Stomach (tissue), 9 donors: ENCODE results near the gene TAP1. TPM values are rescaled to one million over a fixed set of nuclear protein-coding genes. Genes with fewer than 3 reads are reported as not detected.

Source experiments
- DNase-seq, 2 donors: peaks; one replicate each; pipeline versions ENCODE4 v3.0.0 to v3.0.0-alpha.2; 2013 to 2019
- H3K27ac ChIP-seq, 5 donors: fragments of 200-600 bp in 4 of 5; sonication (generic) in 4 of 5; one replicate each; pipeline ENCODE4 v1.5.1; 2013 to 2019; ENCODE audit warnings: mild to moderate bottlenecking in 1 of 5, moderate library complexity in 1 of 5
- H3K27me3 ChIP-seq, 3 donors: fragments of 200-600 bp; sonication (generic); one replicate each; pipeline ENCODE4 v1.5.1; 2017 to 2019; ENCODE audit warnings: mixed run types in 1 of 3
- H3K36me3 ChIP-seq, 4 donors: fragments of 200-600 bp; sonication (generic); 1 replicate in 3 of 4; 2 replicates in 1 of 4; pipeline ENCODE4 v1.5.1; 2016 to 2019
- H3K4me1 ChIP-seq, 4 donors: fragments of 200-600 bp; sonication (generic); one replicate each; pipeline ENCODE4 v1.5.1; 2016 to 2019
- H3K4me3 ChIP-seq, 4 donors: fragments of 200-600 bp; sonication (generic) in 3 of 4; one replicate each; pipeline ENCODE4 v1.5.1; 2016 to 2019; ENCODE audit warnings: mild to moderate bottlenecking in 1 of 4
- H3K9me3 ChIP-seq, 4 donors: fragments of 200-600 bp; sonication (generic); one replicate each; pipeline ENCODE4 v1.5.1; 2016 to 2019
- EP300 ChIP-seq: sonication (generic); formaldehyde crosslinking; IDR thresholded peaks from one replicate; pipeline ENCODE4 v1.6.1; 2017; ENCODE audit warnings: antibody characterized with exemption
- POLR2A ChIP-seq, 4 donors: fragments of 450-650 bp; IDR thresholded peaks; one replicate each; pipeline ENCODE4 v1.6.1; 2016; ENCODE audit warnings: antibody characterized with exemption in 4 of 4, control low read depth in 2 of 4, mild to moderate bottlenecking in 1 of 4, moderate library complexity in 1 of 4
- POLR2AphosphoS5 ChIP-seq, 3 donors: sonication (generic); formaldehyde crosslinking; IDR thresholded peaks; one replicate each; pipeline ENCODE4 v1.6.1; 2016; ENCODE audit warnings: antibody characterized with exemption in 3 of 3
- WGBS, 5 donors: extraction: QIAGEN DNeasy Blood & Tissue Kit in 3 of 5; methylation state at CpG; one replicate each; pipeline versions ENCODE4 v1.1.5 to v1.1.7; 2013 to 2018; 5-methylcytosine and 5-hydroxymethylcytosine counted together
- intact Hi-C: fragments of 100-400 bp; cut with DNase I; formaldehyde crosslinking; loops from one replicate; pipeline ENCODE4 v1.15.1; 2023; ENCODE audit warnings: low total_unique reads
- polyA plus RNA-seq, 3 donors: library from polyadenylated mRNA; stranded (reverse); fragments of 200-250 nt; gene quantifications; one replicate each; pipeline ENCODE4 v1.2.3, GENCODE V29; 2013
- total RNA-seq, 5 donors: library from RNA; depleted of rRNA; stranded (reverse); fragments of >200 nt; gene quantifications; one replicate each; pipeline versions ENCODE4 v1.1.0 to v1.2.3, GENCODE V29; 2014 to 2016
- TF ChIP-seq, protein P1 (sequence below), 7 experiments: fragments of 450-650 bp in 4 of 7; fragments of 200-600 bp in 3 of 7; sonication (generic) in 3 of 7; IDR thresholded peaks; one replicate each; pipeline ENCODE4 v1.5.1; 2016 to 2019; ENCODE audit warnings: antibody characterized with exemption in 7 of 7, control low read depth in 2 of 7, mild to moderate bottlenecking in 1 of 7
- donor health status: healthy with polysubstance abuse.
- donor health status: Bipolar disorder and iron deficiency.
- donor health status: healthy.

The TAP1 gene
- total and polyA plus RNA-seq, 8 donors, result 10.8 to 117 (median 25.3) TPM

DNA sequence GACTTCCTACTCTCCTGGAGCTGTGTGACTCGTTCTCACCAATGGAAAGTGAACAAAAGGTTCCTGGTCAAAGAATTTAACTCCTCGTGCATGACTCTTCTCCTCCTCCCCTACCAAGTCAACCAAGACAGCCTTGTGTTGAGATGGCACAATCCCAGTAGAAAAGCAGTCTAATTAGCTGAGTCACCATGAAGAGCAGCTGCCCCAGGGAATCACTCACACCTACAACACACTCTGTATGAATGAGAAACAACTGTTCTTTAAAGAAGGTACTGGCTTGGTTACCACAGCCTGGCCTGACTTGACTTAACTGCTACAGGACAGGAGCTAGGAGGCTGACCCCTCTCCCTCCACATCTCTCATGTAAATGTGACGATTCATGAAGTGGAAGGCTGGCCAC, 33.8 kb downstream of the TAP1 start:
- H3K4me3 ChIP-seq, result no peak overlapping the region
- H3K36me3 ChIP-seq, result no peaks in the 10 kb centered on the region
- no peak overlapping the region for H3K27ac ChIP-seq
- DNase-seq, result no peak
- no peaks in the 10 kb centered on the region for H3K9me3 ChIP-seq
- TF ChIP-seq EP300 (no peak), POLR2A (IDR thresholded peaks at IDR 0.05) (no peak), POLR2AphosphoS5 (IDR thresholded peaks at IDR 0.05) (no peak)
- WGBS, 5 donors, result 51 to 66% (median 59%) methylated on average over 3 of the region's 3 CpGs
- H3K27me3 ChIP-seq, result no peaks in the 10 kb centered on the region
- H3K4me1 ChIP-seq, result no peaks in the 10 kb centered on the region
- intact Hi-C loops, result no loop called here

DNA sequence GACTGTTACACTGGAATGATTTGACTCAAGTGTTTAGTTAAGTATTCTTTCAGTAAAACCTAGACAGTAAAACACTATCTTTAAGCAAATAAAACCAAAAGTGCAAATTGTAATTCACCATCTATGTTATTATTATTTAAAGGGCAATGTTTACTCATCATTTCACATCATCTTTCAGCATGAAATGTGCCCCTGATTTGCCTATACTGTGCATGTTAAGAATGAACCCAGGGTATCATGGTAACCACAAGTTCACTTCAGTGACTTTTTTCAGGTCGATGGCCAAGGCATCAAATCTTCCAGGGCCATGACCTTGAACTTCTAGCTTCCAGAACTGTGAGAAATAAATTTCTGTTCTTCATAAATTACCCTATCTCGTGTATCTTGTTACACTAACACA, 34.6 kb downstream of the TAP1 start:
- TF ChIP-seq POLR2AphosphoS5 (IDR thresholded peaks at IDR 0.05), result no peak
- no peak for TF ChIP-seq POLR2A (IDR thresholded peaks at IDR 0.05)
- TF ChIP-seq, protein P1, sequence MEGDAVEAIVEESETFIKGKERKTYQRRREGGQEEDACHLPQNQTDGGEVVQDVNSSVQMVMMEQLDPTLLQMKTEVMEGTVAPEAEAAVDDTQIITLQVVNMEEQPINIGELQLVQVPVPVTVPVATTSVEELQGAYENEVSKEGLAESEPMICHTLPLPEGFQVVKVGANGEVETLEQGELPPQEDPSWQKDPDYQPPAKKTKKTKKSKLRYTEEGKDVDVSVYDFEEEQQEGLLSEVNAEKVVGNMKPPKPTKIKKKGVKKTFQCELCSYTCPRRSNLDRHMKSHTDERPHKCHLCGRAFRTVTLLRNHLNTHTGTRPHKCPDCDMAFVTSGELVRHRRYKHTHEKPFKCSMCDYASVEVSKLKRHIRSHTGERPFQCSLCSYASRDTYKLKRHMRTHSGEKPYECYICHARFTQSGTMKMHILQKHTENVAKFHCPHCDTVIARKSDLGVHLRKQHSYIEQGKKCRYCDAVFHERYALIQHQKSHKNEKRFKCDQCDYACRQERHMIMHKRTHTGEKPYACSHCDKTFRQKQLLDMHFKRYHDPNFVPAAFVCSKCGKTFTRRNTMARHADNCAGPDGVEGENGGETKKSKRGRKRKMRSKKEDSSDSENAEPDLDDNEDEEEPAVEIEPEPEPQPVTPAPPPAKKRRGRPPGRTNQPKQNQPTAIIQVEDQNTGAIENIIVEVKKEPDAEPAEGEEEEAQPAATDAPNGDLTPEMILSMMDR (IDR thresholded peaks at IDR 0.05), result no peak
- TF ChIP-seq EP300, result no peak
- H3K4me1 ChIP-seq, result no peaks in the 10 kb centered on the region
- 56 to 72% (median 70%) methylated on average over 2 of the region's 2 CpGs for WGBS, 5 donors
- no peak overlapping the region for H3K27ac ChIP-seq
- H3K4me3 ChIP-seq, result no peak overlapping the region
- no peaks in the 10 kb centered on the region for H3K9me3 ChIP-seq
- no peak for DNase-seq
- H3K36me3 ChIP-seq, result no peaks in the 10 kb centered on the region
- no peaks in the 10 kb centered on the region for H3K27me3 ChIP-seq
- intact Hi-C loops, result no loop called here

DNA sequence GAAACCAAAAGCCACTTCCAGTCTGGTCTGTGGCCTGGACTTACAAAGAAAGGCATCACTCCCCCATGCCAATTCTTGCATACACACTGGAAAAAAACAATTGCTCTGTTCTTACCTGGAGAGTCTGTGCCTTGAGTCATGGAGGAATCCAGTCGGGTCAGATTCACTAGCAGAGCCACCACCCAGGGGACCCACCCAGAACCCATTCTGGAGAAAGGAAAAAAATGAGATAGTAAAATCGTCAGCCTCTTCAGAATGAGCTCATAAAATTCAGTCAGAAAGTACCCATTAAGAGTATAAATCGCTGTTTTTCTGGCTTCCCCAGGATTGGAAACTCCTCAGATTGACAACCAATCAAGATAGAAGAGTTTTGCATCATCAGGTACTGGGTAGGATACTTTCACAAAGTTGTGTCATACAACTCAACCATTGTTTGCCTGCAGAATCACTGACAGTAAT, 36.7 kb downstream of the TAP1 start, which contains the start of gene HLA-DOB:
TSS of gene HLA-DOB (minus strand) at position 257 of the 459 bp plus-strand sequence. CDS start at position 206, 51 bp downstream.
- H3K36me3 ChIP-seq, result no peaks in the 10 kb centered on the region
- WGBS, 5 donors, result 31 to 66% (median 42%) methylated on average over 3 of the region's 3 CpGs
- H3K27ac ChIP-seq, result peak within 1 kb of the TSS in 1 of 5 donors; percentile 45
- TF ChIP-seq POLR2A (IDR thresholded peaks at IDR 0.05) (no peak), EP300 (no peak), POLR2AphosphoS5 (IDR thresholded peaks at IDR 0.05) (no peak)
- TF ChIP-seq, protein P1 (IDR thresholded peaks at IDR 0.05), result no peak
- DNase-seq, result peak in 1 of 2 donors; percentile 42
- peak within 1 kb of the TSS in 1 of 4 donors; percentile 3 for H3K4me3 ChIP-seq
- H3K4me1 ChIP-seq, result no peaks in the 10 kb centered on the region
- intact Hi-C loops, result no loop called here
- H3K9me3 ChIP-seq, result no peaks in the 10 kb centered on the region
- peaks cover 0 to 9% (median 0%) of the 10 kb centered on the region in 3 donors for H3K27me3 ChIP-seq

DNA sequence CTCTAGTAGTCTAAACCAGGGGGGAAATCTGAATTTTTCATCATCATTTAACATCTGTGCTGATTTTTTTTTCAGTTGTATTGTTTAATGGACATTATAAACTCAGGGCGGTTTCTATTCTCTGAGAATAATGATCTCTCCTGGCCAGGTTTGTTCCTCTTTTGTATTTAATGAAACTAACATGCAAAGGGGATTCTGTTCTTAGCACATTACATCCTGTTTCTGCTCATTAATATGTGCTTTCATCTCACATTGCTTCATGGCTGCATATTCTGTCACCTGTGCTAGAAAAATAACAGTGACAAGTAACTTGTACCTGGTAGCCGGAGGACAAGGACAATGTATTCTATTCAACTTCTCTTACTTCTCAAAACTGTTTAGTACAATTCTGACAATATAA, 37.5 kb downstream of the TAP1 start:
- 83 to 95% (median 86%) methylated on average over 2 of the region's 2 CpGs for WGBS, 5 donors

More for the DNA sequence above, 37.5 kb downstream of the TAP1 start:
- DNase-seq, result no peak
- Histone ChIP-seq H3K4me1 (no peaks in the 10 kb centered on the region), H3K36me3 (no peaks in the 10 kb centered on the region), H3K4me3 (no peak overlapping the region), H3K27me3 (peaks cover 0 to 9% (median 0%) of the 10 kb centered on the region in 3 donors), H3K27ac (peak overlapping the region in 1 of 5 donors; percentile 45), H3K9me3 (no peaks in the 10 kb centered on the region)
- intact Hi-C loops, result no loop called here
- TF ChIP-seq, protein P1 (IDR thresholded peaks at IDR 0.05), result no peak
- TF ChIP-seq POLR2A (IDR thresholded peaks at IDR 0.05) (no peak), EP300 (no peak), POLR2AphosphoS5 (IDR thresholded peaks at IDR 0.05) (no peak)
